Adrenal gland (tissue), 12 donors: Measurements from ENCODE around the gene SCNN1G. TPM values are rescaled to one million over a fixed set of nuclear protein-coding genes. Genes with fewer than 3 reads are reported as not detected.
"Not testable (repeated sequence)": the region's sequence is repeated elsewhere in the genome, so short reads cannot be mapped to it uniquely, and the experiment has no call there.

Source experiments
- DNase-seq, 7 donors: peaks; one replicate each; pipeline ENCODE4 v3.0.0-alpha.2; 2019 to 2020
- H3K27ac ChIP-seq, 5 donors: fragments of 200-600 bp; sonication (generic) in 4 of 5; 1 replicate in 3 of 5; 2 replicates in 2 of 5; pipeline versions ENCODE4 v1.5.1 to v1.8.0; 2016 to 2020; ENCODE audit warnings: mild to moderate bottlenecking in 1 of 5
- H3K27me3 ChIP-seq: fragments of 200-600 bp; 2 replicates; pipeline ENCODE4 v1.8.0; 2021
- H3K36me3 ChIP-seq, 2 donors: fragments of 200-600 bp; replicated peaks in 1 of 2; 1 replicate in 1 of 2; 2 replicates in 1 of 2; pipeline versions ENCODE4 v1.5.1 to v1.8.0; 2018 to 2022
- H3K4me1 ChIP-seq, 2 donors: fragments of 200-600 bp; replicated peaks in 1 of 2; 1 replicate in 1 of 2; 2 replicates in 1 of 2; pipeline versions ENCODE4 v1.5.1 to v1.8.0; 2018 to 2021
- H3K4me3 ChIP-seq, 4 donors: fragments of 200-600 bp; sonication (generic) in 3 of 4; one replicate each; pipeline ENCODE4 v1.5.1; 2016 to 2018
- H3K9me3 ChIP-seq, 3 donors: fragments of 200-600 bp; sonication (generic) in 1 of 3; replicated peaks in 1 of 3; 1 replicate in 2 of 3; 2 replicates in 1 of 3; pipeline versions ENCODE4 v1.5.1 to v1.8.0; 2016 to 2021
- CTCF ChIP-seq, 6 experiments: fragments of 450-650 bp in 4 of 6; fragments of 200-600 bp in 2 of 6; sonication (generic) in 1 of 6; IDR thresholded peaks; 1 replicate in 5 of 6; 2 replicates in 1 of 6; pipeline versions ENCODE4 v1.5.1 to v1.8.0; 2016 to 2021; ENCODE audit warnings: antibody characterized with exemption in 6 of 6, mild to moderate bottlenecking in 2 of 6, moderate library complexity in 1 of 6
- POLR2A ChIP-seq, 2 donors: fragments of 450-650 bp; IDR thresholded peaks; one replicate each; pipeline ENCODE4 v1.6.1; 2017; ENCODE audit warnings: antibody characterized with exemption in 2 of 2, mild to moderate bottlenecking in 2 of 2, moderate library complexity in 1 of 2
- WGBS, 4 donors: extraction: QIAGEN DNeasy Blood & Tissue Kit in 2 of 4; methylation state at CpG; one replicate each; pipeline versions ENCODE4 v1.1.5 to v1.1.7; 2013 to 2017; 5-methylcytosine and 5-hydroxymethylcytosine counted together
- intact Hi-C, 2 donors: fragments of 100-400 bp; cut with DNase I; formaldehyde crosslinking; loops; one replicate each; pipeline versions ENCODE4 v1.14.1 to v1.15.0; 2022 to 2023
- polyA plus RNA-seq, 3 donors: library from polyadenylated mRNA; stranded (reverse); fragments of 200-250 nt in 2 of 3; fragments of 350-450 nt in 1 of 3; fragmentation: Illumina TruSeq in 1 of 3; extraction: RNeasy Lipid Tissue Mini Kit (QIAGEN cat#74804) in 1 of 3; gene quantifications; one replicate each; pipeline ENCODE4 v1.2.3, GENCODE V29; 2013 to 2014
- total RNA-seq, 9 donors: library from RNA; depleted of rRNA in 4 of 9; stranded (reverse); fragments of >200 nt in 4 of 9; fragments of 120-200 nt in 1 of 9; fragmentation: NEBNext Ultra II Directional in 1 of 9; extraction: Animal tissue kit (Norgen Biotek cat#: 25700) in 1 of 9; gene quantifications; one replicate each; pipeline versions ENCODE4 v1.1.0 to v1.2.4, GENCODE V29; 2013 to 2023
- donor health status: healthy with polysubstance abuse.
- donor health status: Bipolar disorder and iron deficiency.
- donor health status: DM: yes; HTN: yes; CAD: no.
- donor health status: DM: no; HTN: no; CAD: no.
- donor health status: DM: no; HTN: no; CAD: no.
- donor health status: DM: yes; HTN: yes; CAD: no.

The SCNN1G gene
- total and polyA plus RNA-seq, 12 donors: 0.07 to 0.11 (median 0.08) TPM; not detected in 9

- no peaks in the 10 kb centered on the region for H3K36me3 ChIP-seq
- H3K27ac ChIP-seq: no peak overlapping the region
- TF ChIP-seq POLR2A (IDR thresholded peaks at IDR 0.05): no peak
- TF ChIP-seq CTCF (IDR thresholded peaks at IDR 0.05): no peak
- no peaks in the 10 kb centered on the region for H3K4me1 ChIP-seq
- WGBS, 4 donors: 61 to 68% (median 61%) methylated on average over 9 of the region's 9 CpGs
- H3K4me3 ChIP-seq: no peak overlapping the region
- intact Hi-C loops: no loop called here
- H3K27me3 ChIP-seq: no peaks in the 10 kb centered on the region
- DNase-seq: peak in 1 of 7 donors; percentile 54
- no peaks in the 10 kb centered on the region for H3K9me3 ChIP-seq
Measured at GRCh38 chr16:23248261-23249194, 66.0 kb downstream of the SCNN1G start.

- H3K4me3 ChIP-seq: no peak overlapping the region
- no peaks in the 10 kb centered on the region for H3K36me3 ChIP-seq
- WGBS, 4 donors: 56 to 86% (median 73%) methylated on average over 1 of the region's 1 CpG
- H3K27ac ChIP-seq: no peak overlapping the region
- no peak for DNase-seq
- H3K4me1 ChIP-seq: no peaks in the 10 kb centered on the region
- intact Hi-C loops: no loop called here
- H3K9me3 ChIP-seq: no peaks in the 10 kb centered on the region
- TF ChIP-seq CTCF (IDR thresholded peaks at IDR 0.05) (no peak), POLR2A (IDR thresholded peaks at IDR 0.05) (no peak)
- H3K27me3 ChIP-seq: no peaks in the 10 kb centered on the region
Measured at GRCh38 chr16:23249830-23250229, 67.3 kb downstream of the SCNN1G start.

- TF ChIP-seq CTCF (IDR thresholded peaks at IDR 0.05): no peak
- TF ChIP-seq POLR2A (IDR thresholded peaks at IDR 0.05): no peak
- 81 to 88% (median 87%) methylated on average over 5 of the region's 5 CpGs for WGBS, 4 donors
Measured at GRCh38 chr16:23252310-23252709, 69.8 kb downstream of the SCNN1G start.

GRCh38 chr16:23253650-23254049, 71.1 kb downstream of the SCNN1G start:
- H3K4me1 ChIP-seq, H3K27me3 ChIP-seq, H3K4me3 ChIP-seq, H3K27ac ChIP-seq, intact Hi-C loops, DNase-seq, H3K36me3 ChIP-seq, H3K9me3 ChIP-seq: not testable (repeated sequence)
- WGBS, 4 donors: 67 to 93% (median 79%) methylated on average over 1 of the region's 1 CpG

More at GRCh38 chr16:23252310-23252709, 69.8 kb downstream of the SCNN1G start:
- H3K4me3 ChIP-seq: no peak overlapping the region
- no peaks in the 10 kb centered on the region for H3K4me1 ChIP-seq
- intact Hi-C loops: no loop called here
- no peak for DNase-seq
- H3K36me3 ChIP-seq: no peaks in the 10 kb centered on the region
- no peaks in the 10 kb centered on the region for H3K27me3 ChIP-seq
- H3K27ac ChIP-seq: no peak overlapping the region
- H3K9me3 ChIP-seq: no peaks in the 10 kb centered on the region
